HG02610 (cell line): ENCODE measurements around the gene STARD9.
"Not testable (repeated sequence)": the region's sequence is repeated elsewhere in the genome, so short reads cannot be mapped to it uniquely, and the experiment has no call there.

Experiments
- ATAC-seq: cut with Tn5 transposase; IDR thresholded peaks from one replicate; pipeline ENCODE4 v1.9.1; 2021; ENCODE audit warnings: mild to moderate bottlenecking, moderate library complexity; ENCODE audit not compliant: unreplicated experiment

STARD9 gene

DNA sequence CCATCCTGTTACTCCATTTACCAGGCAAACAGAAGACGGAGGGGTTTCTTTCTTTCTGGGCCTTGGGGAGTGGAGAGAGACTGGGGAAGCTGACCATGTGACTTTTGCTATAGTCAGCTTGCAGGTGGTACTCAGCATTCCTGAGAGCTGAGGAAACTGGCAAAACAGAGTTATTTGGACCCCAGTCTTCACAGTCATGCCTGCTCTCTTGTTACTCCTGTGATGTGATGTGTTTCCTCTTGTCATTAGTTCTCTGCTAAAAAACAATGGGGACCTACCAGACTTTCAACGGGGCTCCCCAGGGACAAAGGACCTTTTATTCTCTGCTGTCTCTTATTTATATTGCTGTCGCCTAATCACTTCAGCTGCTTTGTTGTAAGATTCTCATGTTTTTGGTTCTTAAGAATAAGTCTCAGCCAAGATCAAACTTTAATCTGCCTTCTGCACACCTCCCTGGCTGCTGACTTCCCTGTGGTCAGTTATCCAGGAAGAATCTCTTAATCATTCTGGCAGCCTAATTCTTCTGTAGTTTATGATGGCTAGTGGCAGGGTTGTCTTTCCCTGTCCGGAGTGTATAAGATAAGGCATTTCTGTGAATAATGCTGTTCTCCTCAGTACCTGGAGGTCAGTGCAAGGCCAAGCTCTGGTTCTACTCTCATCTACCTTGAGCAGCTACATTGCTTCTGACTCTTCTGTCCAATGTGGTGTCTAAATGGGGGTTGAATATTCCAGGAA, 8.8 kb downstream of the STARD9 start:
- no peak for ATAC-seq

DNA sequence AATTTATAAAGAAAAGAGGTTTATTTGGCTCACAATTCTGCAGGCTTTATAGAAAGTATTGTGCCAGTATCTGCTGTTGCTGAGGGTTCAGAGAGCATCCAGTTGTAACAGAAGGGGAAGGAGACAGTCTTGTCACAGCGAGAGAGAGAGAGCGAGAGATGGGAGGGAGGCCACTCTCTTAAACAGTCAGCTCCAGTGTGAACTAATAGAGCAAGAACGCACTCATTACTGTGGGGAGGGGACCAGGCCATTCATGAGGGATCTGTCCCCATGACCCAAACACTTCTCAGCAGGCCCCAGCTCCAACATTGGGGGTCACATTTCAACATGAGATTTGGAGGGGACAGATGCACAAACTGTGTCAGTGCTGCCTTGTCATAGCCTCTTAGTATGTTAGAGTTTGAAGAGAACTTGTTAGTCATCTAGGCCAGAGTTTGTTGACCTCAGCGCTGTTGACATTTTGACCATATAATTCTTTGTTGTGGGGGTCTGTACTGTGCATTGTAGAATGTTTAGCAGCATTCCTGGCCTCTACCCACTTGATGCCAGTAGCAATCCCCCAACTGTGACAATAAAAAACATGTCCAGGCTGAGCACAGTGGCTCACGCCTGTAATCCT, 15.3 kb downstream of the STARD9 start:
- no peak for ATAC-seq

DNA sequence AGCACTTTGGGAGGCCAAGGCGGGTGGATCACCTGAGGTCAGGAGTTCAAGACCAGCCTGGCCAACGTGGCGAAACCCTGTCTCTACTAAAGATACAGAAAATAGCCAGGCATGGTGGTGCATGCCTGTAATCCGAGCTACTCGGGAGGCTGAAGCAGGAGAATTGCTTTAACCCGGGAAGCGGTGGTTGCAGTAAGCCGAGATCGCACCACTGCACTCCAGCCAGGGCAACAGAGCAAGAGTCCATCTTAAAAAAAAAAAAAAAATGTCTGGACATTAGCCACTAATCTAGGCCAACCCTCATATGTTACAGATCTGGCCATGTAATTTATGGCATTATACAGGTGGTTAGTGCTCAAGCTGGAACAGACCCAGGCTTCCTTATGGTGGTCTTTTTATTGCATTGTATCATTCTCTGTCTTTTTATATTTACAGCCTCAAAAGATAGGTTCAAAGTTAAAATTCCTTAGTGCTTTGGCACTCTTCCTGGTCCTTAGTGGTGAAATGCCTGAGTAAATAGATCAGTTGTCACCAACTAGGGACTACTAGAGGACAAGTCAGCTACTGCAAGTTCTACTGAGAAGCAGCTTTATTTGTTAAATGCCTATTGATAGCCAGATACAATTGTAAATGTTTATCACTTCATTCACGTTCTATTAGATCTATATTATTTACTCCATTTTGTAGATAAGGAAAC, 16.0 kb downstream of the STARD9 start:
- no peak for ATAC-seq

DNA sequence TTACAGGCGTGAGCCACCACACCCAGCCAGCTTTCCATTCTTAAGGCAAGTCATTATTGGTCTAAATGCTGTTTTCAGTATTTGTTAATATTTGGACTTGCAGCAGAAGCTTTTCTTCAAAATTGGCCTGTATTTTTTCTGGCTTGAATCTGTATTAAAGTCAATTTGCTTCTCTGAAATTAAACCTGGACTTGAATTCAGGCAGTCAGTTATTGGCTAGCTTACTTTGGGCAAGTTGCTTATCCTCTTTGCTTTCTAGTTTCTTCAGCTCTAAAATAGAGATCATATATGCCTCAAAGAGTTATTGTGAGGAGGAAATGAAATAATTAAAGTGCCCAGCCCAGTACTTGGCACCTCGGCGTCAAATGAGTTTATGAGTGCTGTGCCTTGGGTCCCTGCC, 17.3 kb downstream of the STARD9 start:
- no peak for ATAC-seq

DNA sequence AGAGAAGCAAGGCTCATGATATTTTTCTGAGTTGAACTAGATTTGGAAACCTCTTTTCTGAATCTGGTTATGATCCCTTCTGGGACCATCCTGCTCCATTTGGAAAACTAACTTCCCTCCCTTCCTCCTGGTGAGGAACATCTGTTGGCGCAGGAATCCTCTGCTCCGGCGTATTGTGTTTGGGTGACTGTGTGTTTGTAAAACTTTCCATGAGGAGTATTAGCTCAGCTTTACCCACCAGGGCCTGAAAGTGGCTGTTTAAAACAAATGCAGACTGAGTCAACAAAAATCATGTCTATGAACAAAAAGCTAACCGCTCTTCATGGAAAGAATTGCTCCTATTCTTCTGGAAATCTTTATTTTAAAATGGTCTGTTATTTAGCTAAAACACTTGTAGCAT, 17.7 kb downstream of the STARD9 start:
- ATAC-seq = no peak

DNA sequence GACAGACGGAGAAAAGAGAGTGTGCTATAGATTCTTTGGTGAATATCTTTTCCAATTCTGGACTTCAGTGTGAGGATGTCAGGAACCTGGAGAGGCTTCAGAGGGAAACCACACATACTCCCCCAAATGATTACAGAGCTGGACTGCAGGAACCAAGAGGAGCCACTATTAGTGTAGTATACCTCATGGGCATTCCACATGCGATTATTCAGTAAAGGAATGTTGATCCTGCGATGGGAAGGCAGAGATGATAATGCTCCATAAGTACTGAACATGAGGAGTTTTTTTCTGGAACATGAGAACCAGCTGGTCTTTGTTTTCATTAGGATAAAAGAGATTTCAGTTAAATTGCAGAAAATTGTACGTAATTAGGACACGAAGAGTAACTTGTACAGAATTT, 18.7 kb downstream of the STARD9 start:
- no peak for ATAC-seq

DNA sequence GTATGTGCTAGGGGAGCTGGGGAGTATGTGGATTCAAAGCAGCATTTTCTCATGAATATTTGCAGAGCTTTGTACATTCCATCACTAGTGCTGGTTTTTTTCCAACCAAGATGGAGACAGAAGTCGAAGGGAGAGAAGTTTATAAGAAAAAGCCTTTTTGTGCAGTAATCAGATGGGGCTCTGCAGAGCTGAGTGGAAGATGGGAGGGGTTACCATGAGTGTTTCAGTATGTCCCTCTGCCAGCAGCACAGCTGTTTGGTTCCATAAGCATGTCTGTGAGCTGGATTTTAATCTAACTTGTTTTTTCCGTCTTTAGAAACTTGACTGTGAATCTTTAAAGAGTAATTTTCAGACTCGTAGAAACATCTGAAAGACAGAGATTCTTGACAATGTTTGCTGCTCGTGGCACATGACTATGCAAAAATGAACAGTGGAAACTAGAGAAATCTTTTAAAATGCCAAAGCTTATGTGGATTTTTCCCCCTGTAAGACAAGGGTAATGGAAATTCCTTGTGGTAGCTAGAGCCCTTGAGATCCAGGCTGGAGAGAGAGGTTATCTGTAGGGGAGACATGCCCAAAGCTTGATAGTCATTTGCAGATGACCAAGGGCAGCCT, 20.3 kb downstream of the STARD9 start:
- no peak for ATAC-seq

DNA sequence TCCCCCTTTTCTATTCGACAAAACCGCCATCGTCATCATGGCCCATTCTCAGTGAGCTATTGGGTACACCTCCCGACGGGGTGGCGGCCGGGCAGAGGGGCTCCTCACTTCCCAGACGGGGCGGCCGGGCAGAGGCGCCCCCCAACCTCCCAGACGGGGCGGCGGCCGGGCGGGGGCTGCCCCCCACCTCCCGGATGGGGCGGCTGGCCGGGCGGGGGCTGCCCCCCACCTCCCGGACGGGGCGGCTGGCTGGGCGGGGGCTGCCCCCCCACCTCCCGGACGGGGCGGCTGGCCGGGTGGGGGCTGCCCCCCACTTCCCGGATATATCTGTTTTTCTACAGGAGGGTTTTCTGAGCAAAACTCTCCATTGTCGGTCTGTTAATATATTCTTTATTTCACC, 25.9 kb downstream of the STARD9 start:
- ATAC-seq = not testable (repeated sequence)

DNA sequence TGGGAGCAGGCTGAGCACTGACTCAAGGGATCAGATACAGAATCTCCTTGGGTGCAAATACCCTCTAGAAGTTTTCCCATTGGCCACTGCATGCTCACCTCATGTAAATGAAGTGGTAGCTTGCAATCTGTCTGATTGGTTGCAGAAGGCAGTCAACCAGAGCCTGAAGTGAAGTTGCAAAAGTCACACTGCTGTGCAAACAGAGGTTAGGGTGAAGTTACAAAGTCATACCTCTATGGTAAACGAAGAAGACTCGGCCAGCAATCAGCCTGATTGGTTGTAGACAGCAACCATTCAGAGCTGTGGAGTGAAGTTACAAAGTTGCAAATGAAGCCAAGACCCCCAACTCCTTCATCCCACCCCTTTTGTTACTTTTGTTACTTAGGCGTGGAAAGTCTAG, 27.1 kb downstream of the STARD9 start:
- no peak for ATAC-seq

DNA sequence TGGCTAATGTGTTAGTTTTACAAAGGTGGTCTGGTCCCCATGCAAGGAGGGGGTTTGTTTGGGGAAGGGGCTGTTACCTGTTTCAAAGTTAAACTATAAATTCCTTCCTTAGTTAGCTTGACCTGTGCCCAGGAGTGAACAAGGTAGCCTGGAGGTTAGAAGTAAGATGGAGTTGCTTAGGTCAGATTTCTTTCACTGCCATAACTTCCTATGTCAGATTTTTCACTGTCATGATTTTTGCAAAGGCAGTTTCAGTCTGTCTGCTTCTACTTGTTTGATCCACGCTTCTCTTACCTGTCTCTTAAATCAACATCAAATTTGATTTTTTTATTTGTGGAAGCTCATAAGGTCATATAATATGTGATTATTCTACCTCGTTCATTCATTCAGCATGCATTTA, 28.6 kb downstream of the STARD9 start:
- no peak for ATAC-seq

DNA sequence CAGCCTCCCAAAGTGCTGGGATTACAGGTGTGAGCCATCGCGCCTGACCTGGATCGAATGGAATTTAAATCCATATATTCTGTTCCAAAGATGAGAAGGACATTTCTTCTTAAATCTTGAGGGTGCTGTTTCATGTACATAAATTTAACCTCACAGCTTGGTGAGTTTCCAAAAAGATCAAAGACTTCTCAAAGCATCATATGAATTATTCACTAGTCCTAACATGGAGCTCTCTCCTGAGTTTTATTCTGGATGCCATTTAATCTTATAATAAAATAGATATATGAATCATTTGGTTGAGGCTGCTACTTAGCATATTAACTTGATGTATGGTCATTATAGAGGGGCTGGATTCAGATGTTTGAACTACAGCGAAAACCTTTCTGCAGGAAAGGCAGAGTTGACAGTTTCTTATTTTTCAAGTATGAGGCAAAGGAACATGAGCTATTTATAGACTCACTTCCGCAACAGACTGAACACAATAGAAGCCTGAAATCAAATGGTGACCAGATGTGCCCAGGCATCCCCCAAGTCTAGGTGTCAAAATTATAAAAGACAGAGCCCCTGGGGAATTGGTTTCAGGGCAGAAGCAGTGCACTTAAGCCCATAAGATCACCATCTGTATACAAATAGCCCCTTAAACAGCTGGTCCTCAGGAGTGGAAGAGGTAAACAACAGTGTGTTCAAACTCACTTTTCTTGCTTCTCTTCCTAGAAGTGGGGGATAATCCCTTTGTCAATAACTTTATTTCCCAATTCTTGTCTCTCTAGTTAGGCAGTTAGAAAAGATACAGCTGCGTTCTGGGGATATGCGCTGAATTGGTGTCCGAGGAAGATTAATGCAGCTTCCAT, 29.7 kb downstream of the STARD9 start:
- no peak for ATAC-seq

DNA sequence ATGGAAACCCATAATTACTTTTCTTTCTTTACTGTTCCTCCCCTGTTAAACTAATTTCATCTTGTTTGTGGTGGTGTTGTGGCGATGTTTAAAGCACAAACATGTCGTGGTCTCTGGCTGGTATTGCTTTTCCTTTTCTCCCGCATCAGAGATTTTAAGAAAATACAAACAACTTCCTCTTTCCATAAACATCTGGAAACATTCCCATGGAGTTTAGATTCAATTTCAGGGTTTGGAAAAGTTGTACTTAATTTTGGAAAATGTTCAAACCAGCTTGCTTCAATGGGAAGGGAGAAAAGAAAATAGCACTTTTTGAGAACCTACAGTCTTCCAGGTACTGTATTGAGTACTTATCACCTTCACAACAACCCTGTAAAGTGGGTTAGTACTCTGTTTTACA, 30.4 kb downstream of the STARD9 start:
- no peak for ATAC-seq

DNA sequence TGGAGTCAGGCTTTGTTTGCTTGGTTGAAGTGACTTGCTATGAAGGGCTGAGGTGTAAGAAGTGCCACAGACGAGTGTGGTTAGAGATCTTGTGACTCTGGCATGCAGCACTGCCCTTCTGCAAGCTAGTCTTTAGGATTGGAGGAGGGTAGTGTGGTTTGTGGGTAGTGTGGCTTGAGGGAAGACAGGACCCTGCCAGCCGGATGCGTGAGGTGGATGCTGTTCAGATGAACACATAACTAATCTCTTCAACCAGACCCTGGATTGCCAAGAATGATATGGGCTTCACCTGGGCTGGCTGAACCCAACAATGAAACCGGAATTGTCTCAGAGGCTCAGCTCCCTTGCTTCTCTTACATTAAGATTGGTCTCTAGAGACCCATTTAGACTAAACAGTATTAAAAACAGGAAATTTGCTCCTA, 32.7 kb downstream of the STARD9 start:
- peak; percentile 47 for ATAC-seq

DNA sequence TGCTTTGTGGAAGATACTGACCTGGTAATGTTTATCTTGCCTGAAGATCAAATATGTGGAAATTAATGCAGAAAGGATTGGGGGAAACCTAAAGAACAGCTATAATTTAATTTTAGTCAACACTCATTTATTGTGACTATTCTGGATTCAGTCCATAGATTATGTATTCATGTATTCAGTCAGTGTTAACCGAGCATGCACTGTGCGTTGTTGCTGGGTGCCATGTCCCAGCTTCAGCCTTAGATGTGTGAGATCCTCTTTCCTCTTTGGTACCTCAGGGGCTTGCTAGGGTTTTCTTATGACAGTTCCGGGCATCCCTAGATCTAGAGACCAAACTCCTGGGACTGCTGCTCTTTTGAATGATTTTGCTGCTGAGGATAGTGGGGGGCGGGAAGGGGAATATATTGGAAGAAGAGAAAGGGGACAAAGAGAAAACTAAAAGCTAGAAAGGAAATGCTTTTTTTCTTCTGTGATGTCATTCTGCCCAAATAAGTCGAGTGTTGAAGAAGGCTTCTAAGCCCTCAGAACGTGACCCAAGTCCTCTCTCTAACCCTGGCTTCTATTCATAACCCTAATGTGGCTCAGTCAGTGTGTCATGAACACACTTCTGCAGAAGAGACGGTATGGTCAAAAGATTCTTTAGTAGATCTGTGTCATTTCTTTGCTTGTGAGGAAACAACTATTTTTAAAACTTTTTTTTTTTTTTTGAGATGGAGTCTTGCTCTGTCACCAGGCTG, 33.5 kb downstream of the STARD9 start:
- no peak for ATAC-seq

DNA sequence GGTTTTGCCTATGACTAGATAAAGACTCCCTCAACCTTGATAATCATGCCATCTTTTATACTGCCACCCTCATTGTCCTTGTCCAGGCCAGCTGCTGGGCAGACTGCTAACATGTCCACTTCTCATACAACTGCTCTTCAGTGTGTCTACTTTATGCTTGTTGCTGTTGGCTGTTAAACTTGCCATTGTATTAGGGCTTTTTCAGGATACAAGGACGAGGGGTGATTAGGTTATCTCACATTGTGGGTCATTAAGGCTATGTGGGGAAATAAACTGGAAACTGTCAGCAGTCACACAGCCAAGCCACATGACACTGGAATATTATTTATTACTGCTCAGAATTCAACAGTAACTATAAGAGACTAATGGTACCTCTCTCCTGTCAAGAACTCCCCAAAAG, 36.1 kb downstream of the STARD9 start:
- ATAC-seq = no peak

DNA sequence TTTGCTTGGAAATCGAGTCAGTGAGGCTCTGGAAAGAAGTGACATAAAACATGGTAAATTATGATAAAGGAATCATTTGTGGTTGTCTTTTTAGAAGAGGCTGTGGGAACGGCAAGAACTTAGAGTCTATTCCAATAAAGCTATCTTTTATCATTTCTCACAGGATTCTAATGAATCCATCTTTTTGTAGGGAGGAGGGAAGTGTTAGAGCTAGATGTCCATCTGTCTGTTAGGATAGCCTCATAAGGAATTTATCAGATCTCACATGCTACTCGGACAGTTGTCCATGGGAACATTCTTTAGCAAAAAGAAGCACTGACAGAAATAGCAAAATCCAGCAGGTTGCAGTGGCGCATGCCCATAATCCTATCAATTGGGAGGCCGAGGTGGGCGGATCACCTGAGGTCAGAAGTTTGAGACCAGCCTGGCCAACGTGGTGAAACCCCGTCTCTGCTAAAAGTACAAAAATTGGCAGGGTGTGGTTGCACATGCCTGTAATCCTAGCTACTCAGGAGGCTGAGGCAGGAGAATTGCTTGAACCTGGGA, 37.0 kb downstream of the STARD9 start:
- no peak for ATAC-seq

DNA sequence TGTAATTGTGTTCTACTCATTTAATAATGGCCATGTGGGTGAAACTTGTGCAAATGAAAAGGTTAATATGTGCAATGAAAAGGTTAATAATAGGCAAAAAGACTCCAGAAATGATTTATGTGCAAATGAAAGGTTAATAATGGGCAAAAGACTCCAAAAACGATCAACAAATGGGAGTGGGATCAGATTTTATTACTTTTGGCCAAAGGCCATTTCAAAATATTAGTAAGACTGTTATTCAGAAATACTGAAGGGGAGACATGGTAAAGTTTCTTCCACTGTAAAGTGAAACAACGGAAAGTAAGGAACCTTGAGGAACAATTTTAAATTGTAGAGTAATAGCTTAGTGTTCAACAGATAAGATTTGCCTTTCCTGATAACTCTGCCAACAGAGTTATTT, 40.7 kb downstream of the STARD9 start:
- ATAC-seq = no peak

DNA sequence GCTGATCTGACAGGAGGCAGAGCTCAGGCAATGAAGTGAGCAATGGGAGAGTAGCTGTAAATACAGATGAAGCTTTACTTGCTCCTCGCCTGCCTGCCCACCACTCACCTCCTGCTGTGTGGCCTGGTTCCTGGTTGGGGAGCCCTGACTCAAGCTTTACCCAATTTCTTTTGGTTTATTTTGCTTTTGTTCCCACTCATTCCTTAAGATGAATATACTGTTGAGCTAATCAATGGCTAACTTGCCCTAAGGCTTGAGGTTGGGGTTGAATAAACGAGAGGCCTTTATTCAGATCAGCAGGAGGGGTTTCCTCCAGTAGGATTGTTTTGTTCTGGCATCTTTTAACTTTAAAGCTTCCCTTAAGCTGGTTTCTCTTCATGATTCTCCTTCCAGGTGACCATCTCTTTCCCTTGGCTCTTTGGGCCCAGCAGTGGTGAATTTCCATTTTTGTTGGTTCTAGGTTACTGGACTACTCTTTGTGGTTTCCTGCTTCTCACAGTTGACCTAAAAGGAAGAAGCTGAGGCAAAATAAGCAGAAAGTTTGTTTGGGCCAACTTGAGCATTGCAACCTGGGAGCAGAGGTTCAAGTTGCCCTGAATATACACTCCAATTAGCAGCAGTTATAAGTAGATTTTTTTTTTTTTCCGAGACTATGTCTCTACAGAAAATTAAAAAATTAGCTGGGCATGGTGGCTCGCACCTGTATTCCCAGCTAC, 44.4 kb downstream of the STARD9 start:
- no peak for ATAC-seq

DNA sequence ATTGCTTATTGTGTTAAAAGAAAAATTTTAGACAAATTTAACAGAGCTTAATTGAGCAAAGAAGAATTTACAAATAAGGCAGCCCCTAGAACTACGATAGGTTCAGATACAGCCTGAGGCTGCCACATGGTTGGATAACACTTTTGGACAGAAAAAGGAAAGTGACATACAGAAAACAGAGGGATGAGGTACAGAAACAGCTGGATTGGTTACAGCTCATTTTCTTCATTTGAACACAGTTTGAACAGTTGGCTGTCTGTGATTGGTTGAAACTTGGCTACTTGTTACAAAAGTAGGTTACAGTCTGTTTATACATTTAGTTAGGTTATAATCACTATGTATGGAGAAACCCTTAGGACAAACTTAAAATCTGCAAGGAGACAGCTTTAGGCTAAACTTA, 46.0 kb downstream of the STARD9 start:
- no peak for ATAC-seq
